AG04450 (cell line): ENCODE measurements around the gene DIP2C. TPM values are rescaled to one million over a fixed set of nuclear protein-coding genes. Genes with fewer than 3 reads are reported as not detected.

Source experiments
- CTCF ChIA-PET: fragments of 300-600, 350-600 bp; formaldehyde crosslinking; extraction: SDS; loops from one replicate; lab custom pipeline; 2022; ENCODE audit warnings: antibody characterized with exemption, inconsistent platforms; lab: Charles Lee
- POLR2A ChIA-PET: fragments of 350-600 bp; formaldehyde crosslinking; extraction: SDS; loops from one replicate; lab custom pipeline; 2021; ENCODE audit warnings: antibody characterized with exemption, inconsistent platforms; lab: Yijun Ruan, JAX
- DNase-seq: peaks from one replicate; pipeline ENCODE4 v3.0.0-alpha.2; 2011; ENCODE audit warnings: low read depth, low spot score
- H3K27ac ChIP-seq: one replicate; pipeline ENCODE4 v1.5.1; 2012; ENCODE audit warnings: low read depth, low read length, control low read depth
- H3K27me3 ChIP-seq: one replicate; pipeline ENCODE4 v1.6.0; 2012; ENCODE audit warnings: low read length; ENCODE audit not compliant: control insufficient read depth, insufficient read depth
- H3K4me3 ChIP-seq: 2 replicates; pipeline ENCODE4 v1.5.1; 2011; ENCODE audit warnings: mild to moderate bottlenecking, low read depth, low read length, control low read depth
- H3K9me3 ChIP-seq: 2 replicates; pipeline ENCODE4 v1.5.1; 2012; ENCODE audit warnings: low read length; ENCODE audit not compliant: control insufficient read depth, insufficient read depth
- CTCF ChIP-seq: IDR thresholded peaks from 2 replicates; pipeline ENCODE4 v1.5.1; 2011; ENCODE audit warnings: low read depth, low read length, control low read depth, inconsistent platforms
- polyA plus RNA-seq: library from polyadenylated mRNA; depleted of rRNA; stranded (reverse); fragments of >200 nt; gene quantifications from 2 replicates; pipeline ENCODE4 v1.2.3, GENCODE V29; 2011

Gene DIP2C
- polyA plus RNA-seq, 1 experiment, result 9.6 TPM

GRCh38 chr10:571688-572451 lies 117.6 kb downstream of the DIP2C start:
- ChIA-PET CTCF (no interaction called here), POLR2A (interaction anchor here (0.6 to 0.7 kb wide), 2 partner anchors 54 to 77 kb away, joined by 3 to 5 read pairs; no protein-coding TSS in a partner anchor)
- Histone ChIP-seq H3K27me3 (no peaks in the 10 kb centered on the region), H3K4me3 (no peak overlapping the region), H3K27ac (no peak overlapping the region), H3K9me3 (peaks cover 18% of the 10 kb centered on the region)
- no peak for TF ChIP-seq CTCF
- DNase-seq, result no peak

GRCh38 chr10:571166-571565 lies 118.3 kb downstream of the DIP2C start:
- no peak overlapping the region for H3K27ac ChIP-seq
- H3K9me3 ChIP-seq, result peaks cover 18% of the 10 kb centered on the region
- H3K4me3 ChIP-seq, result no peak overlapping the region
- ChIA-PET POLR2A (interaction anchor here (0.6 to 0.7 kb wide), 2 partner anchors 54 to 76 kb away, joined by 3 to 5 read pairs; no protein-coding TSS in a partner anchor), CTCF (no interaction called here)
- H3K27me3 ChIP-seq, result no peaks in the 10 kb centered on the region
- DNase-seq, result no peak
- no peak for TF ChIP-seq CTCF

GRCh38 chr10:570628-571163 lies 118.8 kb downstream of the DIP2C start:
- TF ChIP-seq CTCF, result no peak

GRCh38 chr10:569961-570627 lies 119.4 kb downstream of the DIP2C start:
- ChIA-PET POLR2A (no interaction called here), CTCF (no interaction called here)
- no peak overlapping the region for H3K27ac ChIP-seq
- no peak for DNase-seq
- TF ChIP-seq CTCF, result no peak
- H3K27me3 ChIP-seq, result no peaks in the 10 kb centered on the region
- H3K9me3 ChIP-seq, result peaks cover 22% of the 10 kb centered on the region
- H3K4me3 ChIP-seq, result no peak overlapping the region

More at GRCh38 chr10:570628-571163, 118.8 kb downstream of the DIP2C start:
- H3K4me3 ChIP-seq, result no peak overlapping the region
- DNase-seq, result no peak
- ChIA-PET POLR2A (interaction anchor here (0.6 kb wide), 1 partner anchor 76 kb away, joined by 5 read pairs; no protein-coding TSS in a partner anchor), CTCF (no interaction called here)
- H3K27ac ChIP-seq, result no peak overlapping the region
- H3K27me3 ChIP-seq, result no peaks in the 10 kb centered on the region
- peaks cover 20% of the 10 kb centered on the region for H3K9me3 ChIP-seq
